HPDE6-E6E7 (cell line): Measurements from ENCODE around the gene ZNF79.

Experiments
- DNase-seq: peaks from one replicate; pipeline ENCODE4 v3.0.0; 2011; ENCODE audit warnings: missing footprints; ENCODE audit errors: extremely low spot score

Gene ZNF79

DNA sequence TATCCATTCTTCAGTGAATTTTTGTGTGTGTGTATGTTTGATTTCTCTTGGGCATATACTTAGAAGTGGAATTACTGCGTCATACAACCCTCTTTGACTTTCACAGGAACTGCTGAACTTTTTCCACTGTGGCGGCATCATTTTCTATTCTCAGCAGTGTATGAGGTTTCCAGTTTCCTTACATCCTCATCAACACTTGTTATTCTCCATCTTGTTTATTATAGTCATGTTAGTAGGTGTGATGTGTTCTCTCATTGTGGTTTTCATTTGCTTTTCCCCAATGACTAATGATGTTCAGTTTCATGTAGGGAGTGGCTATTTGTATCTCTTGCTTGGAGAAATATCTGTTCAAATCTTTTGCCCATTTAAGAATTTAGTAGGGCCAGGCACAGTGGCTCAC is 2.6 kb downstream of the ZNF79 start:
- DNase-seq, result no peak

DNA sequence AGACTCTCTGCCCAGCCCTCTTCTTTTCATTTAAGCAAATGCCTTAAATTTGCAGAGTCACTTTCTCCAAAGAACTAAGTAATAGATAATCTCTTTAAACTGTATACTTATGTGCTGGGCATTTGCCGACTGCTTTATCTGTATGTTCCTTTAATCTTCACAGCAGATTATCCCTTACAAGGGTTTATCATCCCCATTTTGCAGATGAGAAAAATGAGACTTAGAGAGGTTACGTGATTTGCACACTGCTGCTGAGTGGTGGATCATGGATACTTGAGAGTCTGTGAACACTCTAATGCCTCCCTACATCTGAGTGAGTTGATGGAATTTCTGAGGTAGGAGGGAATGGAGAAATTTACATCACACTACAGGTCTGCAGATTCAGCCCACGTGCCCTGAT is 4.2 kb downstream of the ZNF79 start:
- DNase-seq, result no peak

DNA sequence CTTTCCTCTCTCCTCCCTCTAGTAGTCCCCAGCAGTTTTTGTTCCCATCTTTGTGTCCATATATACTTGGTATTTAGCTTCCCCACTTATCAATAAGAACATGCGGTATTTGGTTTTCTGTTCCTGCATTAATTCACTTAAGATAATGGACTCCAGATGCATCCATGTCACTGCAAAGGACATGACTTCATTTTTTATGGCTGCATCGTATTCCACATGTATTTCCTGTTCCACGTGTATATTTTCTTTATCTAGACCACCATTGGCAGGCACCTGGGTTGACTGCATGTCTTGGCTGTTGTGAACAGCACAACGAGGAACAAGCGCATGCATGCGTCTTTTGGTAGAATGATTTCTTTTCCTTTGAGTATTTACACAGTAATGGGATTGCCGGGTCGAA is 6.2 kb downstream of the ZNF79 start:
- no peak for DNase-seq

DNA sequence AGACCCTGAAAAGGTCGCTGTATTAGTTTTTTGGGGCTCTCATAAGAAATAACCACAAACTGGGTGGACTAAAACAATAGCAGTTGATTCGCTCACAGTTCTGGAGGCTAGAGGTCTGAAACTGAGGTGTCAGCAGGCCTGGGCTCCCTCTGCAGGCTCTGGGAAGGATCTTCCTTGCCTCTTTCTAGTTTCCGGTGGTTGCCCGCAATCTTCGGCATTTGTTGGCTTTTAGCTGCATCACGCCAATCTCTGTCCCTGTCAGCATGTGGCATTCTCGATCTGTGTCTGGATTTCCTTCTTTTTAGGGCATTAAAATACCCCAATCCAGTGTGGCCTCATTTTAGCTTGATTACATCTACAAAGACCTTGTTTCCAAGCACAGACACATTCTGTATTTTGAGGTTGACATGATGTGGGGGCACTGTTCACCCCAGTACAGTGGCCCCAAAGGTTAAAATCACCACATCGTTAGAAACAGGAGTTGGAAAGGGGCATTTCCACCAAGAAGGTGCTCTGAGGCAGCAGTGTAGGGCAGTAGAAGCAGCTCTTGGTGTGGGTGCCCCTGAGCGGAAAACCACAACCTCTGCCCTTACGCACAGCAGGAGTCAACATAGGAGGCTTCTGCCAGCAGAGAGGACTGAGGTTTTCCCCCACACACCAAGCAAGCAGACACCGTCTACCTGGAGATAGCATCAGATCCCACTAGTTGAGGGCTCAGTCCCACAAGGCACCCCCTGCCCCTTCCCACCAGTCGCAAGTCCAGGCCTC is 13.5 kb downstream of the ZNF79 start:
- DNase-seq, result no peak

DNA sequence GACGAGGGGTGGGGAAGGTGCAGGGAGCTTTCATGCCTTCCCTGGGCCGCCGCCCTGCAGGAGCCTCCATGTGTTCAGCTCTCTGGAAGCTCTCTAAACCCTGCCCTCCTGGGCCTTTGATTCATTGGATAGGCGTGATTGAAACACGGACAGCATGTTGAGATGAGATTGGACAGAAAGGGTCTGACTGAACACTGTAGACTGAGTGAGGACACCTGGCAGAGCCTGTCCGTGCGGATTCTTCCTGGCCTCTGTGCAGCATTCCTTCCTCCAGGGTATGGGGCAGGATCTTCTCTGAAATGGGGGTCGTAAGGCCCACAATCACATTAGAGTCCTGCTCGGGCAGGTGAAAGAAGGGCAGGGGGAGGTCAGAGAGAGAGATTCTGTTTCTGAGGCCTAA is 14.2 kb downstream of the ZNF79 start:
- no peak for DNase-seq

DNA sequence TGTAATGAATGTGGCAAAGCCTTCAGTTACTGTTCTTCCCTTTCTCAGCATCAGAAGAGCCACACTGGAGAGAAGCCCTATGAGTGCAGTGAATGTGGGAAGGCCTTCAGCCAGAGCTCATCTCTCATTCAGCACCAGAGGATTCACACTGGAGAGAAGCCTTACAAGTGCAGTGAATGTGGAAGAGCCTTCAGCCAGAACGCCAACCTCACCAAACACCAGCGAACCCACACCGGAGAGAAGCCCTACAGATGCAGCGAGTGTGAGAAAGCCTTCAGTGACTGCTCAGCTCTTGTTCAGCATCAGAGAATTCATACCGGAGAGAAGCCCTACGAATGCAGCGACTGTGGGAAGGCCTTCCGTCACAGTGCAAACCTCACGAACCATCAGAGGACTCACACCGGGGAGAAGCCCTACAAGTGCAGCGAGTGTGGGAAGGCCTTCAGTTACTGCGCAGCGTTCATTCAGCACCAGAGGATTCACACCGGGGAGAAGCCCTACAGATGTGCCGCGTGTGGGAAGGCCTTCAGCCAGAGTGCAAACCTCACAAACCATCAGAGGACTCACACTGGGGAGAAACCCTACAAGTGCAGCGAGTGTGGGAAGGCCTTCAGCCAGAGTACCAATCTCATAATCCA is 20.2 kb downstream of the ZNF79 start:
- DNase-seq, result no peak

DNA sequence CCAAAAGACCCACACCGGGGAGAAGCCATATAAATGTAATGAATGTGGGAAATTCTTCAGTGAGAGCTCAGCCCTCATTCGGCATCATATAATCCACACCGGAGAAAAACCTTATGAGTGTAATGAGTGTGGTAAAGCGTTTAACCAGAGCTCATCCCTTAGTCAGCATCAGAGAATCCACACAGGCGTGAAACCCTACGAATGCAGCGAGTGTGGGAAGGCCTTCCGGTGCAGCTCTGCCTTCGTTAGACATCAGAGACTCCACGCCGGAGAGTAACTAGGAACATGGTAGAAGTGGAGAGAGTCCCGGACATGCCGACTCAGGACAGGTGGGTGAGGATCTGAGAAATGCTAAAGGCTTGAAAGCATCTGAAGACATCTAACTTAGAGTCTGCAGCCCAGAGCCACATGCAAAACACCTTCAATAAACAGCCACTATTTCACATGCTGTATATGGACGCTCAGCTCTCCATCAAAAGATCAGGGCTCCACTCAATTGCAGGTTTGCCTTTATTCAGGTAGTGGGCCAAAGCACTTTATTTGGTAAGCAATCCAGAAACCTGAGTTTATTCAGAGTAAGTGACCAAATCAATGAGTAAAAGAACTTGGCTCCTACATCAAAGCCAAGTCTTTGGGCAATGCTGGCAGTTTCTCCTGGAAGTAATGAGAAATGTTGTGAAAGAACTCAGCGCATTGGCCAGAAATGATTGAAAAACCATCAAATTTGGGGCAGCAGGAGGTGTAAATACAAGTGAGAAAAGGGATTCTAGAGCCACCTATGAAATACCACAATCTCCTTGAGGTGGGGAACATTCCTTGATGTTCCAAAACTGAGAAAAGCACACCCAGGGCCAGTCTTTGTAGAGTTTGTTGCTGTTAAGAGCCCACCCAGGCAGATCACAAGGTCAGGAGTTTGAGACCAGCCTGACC is 21.0 kb downstream of the ZNF79 start:
- no peak for DNase-seq

DNA sequence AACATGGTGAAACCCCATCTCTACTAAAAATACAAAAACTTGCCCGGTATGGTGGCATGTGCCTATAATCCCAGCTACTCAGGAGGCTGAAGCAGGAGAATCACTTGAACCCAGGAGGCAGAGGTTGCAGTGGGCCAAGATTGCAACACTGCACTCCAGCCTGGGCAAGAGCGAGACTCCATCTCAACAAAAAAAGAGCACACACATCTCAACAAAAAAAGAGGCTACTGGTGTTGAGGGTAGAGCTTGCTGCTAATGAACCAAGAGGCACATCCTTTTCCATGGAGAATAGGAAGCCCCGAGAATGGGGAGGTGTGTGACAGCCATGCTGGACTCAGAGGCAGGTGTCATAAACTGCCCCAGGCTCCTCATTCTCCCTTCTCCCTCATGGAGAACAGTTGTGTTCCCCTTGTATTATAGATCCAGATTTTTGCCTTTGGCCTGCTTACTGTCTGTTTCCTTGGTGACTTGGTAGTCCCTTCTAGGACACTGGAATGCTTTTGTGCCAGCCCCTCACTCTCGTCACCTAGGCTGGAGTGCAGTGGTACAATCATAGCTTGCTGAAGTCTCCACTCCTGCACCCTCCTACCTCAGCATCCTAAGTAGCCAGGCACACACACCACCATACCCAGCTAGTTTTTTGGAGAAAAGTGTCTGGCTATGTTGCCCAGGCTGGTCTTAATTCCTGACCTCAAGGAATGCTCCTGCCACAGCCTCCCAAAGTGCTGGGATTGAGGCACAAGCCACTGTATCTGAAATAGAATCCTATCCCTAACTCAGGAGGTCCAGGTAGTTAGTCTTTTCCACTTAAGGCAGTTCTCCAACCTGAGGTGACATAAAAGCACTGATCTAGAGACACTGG is 21.9 kb downstream of the ZNF79 start:
- no peak for DNase-seq

DNA sequence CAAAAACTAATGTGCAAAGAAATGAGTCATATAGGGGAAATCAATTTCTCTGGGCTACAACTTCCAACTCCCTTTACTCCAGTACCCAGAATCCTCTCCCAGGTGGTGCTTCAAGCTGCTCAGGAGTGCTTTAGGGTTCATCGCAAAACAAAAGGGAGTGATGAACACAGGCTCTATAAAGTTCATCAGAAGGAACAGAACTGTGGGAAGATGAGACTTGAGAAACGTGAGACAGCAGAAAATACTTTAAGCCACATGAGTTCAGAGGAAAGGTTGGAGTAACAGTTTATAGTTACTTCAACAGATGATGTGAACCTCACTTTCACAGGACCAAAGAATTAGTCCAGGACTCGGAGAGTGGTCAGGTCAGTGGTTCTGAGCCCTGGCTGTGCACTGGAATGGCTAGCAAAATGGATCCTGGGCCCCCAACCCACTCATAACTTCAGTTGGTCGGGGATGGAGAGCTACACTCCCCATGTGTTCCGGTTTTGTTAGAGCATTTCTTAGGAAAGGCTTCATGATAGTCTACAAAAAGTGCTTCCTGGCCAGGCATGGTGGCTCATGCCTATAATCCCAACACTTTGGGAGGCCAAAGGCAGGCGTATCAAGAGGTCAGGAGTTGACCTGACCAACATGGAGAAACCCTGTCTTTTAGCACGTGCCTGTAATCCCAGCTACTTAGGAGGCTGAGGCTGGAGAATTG is 22.7 kb downstream of the ZNF79 start:
- no peak for DNase-seq

DNA sequence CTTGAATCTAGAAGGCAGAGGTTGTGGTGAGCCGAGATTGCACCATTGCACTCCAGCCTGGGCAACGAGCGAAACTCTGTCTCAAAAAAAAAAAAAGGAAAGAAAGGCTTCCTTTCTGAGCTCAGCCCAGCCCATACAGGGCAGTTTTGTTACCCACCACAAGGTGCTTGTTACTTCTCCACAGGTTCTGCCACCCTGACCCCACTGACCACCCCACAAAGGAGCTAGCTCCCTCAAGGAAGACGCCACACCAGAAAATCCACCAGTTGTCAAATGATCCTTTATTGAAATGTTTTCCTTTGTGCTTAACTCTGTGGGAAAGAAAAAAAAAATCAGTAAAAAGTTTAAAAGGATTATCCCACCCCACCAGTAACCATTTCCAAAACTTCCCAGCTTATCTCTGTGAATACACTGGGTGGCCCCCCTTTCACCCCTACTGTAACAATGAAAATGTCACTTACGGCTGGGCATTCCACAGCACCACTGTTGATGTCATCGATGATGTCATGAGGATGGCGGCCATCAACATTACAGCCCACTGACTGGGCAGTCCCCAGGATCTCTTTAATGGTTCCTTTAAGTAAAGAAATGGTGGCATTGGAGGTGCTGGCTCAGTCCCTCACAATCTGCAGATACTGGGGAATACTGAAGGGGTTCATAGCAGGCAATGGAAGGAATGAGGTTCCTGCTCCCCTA is 23.4 kb downstream of the ZNF79 start:
- DNase-seq, result no peak

DNA sequence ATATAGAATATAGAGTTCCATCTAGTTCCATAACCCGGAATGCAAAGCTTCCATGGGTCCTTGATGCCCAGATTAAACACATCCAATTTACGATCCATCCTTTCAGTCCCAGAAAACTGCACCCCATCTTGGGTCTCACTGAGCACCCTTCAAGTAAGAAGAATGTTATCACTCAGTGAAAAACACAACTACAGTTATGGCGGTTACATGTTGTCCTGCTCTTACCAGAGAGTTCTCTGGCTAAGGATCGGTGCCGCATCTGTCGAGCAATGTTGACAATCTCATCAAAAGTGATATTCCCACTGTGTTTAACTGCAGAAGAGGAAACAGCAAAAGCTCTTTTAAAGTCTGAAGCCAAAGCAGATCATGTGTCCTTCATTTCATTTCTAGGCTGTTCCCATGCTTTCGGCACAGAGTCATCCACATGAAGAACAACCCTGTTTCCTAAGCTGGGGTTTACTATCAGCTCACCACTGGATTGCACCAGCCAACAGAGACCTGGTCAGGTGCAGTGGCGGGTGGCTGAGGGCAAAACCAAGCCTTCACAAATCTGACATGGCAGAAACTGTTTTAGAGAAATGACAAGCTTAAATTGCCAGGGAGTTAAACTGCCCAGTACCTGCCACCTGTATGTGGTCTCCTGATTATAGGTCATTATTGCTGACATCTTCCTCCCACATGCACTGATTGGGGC is 24.1 kb downstream of the ZNF79 start:
- DNase-seq, result no peak

DNA sequence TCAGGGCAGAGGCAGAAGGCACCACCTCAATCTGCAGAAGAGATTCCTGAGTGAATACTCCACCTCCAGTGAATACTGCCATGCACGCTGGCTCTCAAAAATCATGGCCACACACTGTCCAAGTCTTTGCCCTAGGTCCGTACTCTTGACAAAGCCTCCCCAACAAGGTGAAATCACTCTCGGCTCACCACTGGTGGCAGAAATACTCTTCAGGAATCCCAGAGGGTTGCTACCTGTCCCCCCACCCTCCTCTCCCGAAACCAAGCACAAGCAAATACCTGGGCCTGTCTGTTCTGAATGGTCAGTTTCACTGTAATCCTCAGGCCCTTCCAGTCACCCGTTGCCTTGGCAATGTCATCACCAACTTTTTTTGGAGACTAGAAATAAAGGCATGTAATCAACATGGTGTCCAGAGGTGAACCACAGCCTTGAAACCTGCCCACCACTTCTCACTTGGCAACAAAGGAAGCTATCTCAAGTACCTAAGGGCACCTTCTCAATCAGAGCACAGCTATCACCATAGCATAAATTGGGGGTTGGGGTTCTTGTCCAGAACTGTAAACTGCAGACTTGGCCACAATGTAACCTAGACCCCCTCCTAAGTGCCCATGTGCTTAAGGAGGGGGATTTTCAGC is 25.3 kb downstream of the ZNF79 start:
- DNase-seq, result no peak

DNA sequence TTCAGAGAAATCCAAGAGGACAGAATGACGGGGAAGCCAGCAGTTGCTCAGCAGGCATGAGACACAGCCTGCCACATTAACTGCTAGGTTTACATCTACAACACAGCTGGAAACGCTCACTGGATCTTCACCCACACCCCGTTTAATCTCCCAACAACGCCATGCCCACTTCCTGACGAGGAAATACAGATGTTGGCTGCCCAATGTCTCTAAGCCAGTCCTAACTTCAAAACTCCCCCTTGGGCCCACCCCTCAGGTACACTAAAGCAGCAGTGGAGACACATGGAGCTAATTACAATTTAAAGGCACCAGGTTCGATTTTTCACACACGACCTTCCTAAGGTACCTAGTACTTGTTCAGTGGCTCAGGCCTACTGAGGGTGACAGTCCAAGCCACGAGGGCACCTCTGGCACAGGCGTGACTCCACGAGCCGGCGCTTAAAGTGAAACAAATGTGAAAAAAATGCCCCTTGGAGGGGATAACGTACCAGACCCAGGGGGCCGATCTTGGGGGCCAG is 26.1 kb downstream of the ZNF79 start:
- DNase-seq, result no peak

DNA sequence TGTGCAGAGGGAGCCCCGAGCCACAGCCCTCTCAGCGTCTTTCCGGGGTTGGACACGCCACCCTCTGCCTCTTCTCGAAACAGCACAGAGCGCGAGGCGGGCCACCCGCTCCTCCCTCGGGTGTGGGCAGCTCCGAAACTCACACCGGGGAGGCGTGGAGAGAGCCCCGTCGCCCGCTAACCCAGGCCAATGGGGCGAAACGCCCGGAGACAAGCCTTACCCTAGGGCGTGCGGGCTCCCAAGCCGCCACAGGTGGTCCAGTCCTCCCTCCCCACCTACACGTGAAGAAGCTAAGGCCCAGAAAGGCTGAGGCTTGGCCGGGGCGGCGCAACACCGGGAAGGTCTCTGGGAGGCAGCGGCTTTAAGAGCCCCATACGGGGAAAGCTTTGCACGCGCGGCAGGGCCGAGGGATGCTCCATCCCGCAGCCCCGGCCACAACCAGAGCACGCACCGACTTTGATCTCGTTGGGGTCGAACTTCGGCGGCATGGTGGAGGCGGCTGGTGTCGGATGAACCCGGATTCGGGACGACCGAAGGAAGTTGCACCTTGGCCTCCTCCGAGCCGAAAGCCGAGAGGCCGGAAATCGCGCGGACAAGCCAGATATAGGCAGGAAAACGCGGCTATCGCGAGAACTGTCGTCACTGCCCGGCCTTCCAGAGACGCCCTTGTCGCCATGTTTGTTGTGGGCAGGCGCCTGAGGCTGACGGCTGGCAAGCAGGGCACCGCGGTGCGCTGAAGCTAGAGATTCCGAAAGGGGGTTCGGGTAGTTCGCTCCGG is 26.8 kb downstream of the ZNF79 start, which contains the start of the genes LRSAM1 and RPL12:
LRSAM1 (plus strand) TSS at position 681 of the 778 bp plus-strand sequence. CDS start 3,018 bp downstream, outside the sequence.
RPL12 (minus strand) TSS at position 577 of the 778 bp plus-strand sequence; CDS start at position 488, 89 bp downstream.
- peak; percentile 88 for DNase-seq

DNA sequence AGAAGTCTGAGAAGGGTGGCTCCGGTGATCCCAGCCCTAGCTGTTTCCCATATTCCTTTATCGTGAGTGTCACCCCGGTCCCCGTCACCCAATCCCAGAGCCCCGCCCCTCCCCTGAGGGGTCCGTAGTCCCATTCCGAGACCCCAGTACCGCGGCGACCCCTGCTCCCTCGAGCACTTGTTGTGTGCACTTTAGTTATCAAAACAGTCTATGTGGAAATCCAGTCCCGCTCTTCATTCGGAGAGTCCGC is 27.4 kb downstream of the ZNF79 start:
- no peak for DNase-seq

DNA sequence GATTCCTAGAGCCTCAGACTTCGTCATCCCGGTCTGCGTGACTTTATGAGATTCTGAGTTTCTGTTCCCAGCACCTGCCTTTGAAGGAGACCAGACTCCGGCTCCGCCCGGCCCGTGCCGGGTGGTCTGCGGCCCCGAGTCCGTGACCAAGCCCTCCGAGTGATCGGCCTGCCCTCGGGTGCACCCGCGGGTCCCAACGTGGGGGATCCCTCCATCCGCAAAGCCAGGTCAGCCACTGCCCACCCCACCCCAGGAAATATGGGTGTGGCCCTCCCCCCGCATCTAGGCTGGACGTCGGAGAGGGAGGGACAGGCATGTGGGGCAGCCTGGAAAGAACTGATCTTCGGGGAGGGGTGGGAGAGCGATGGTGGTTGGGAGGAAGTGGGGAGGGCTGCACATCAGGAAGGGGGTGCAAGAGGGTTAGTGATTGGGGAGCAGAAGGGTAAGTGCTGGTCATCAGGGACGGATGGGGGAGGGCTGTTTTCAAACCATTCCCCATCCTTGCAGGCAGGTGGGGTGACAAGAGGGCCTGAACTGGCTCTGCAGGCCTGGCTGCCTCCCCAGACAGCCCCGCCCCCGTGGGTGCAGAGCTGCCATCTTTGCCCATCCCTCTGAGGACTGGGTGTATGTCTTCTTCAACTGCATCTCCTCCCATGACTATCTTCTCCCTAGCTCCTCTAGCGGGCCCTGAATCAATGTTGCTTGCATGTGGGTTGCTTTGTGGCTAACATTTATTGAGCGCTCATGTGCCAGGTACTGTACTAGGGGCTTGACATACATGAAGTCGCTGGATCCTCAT is 27.9 kb downstream of the ZNF79 start:
- peak; percentile 67 for DNase-seq

DNA sequence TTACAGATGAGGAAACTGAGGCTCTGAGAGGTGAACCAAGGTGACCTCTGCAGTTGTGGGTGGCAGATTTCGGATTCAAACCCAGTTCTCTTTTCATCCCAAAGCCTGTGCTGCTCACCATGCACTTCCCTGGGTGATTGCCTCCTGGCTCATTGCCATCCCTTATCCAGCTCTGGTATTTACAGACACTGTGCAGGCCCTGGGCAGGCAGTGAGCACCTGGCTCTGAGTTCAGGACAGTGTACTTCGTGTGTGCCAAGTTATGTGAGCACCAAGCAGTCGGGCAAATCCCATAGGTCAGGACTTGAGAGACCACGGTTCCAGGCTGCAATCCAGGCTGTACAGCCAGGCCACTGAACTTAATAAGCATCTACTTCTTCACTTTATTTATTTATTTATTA is 28.5 kb downstream of the ZNF79 start:
- no peak for DNase-seq
